ENCODE data around the gene GRAP2. TPM values are rescaled to one million over a fixed set of nuclear protein-coding genes. Genes with fewer than 3 reads are reported as not detected.

Gene GRAP2
- total RNA-seq, 1 donor: 94.1 TPM

DNA sequence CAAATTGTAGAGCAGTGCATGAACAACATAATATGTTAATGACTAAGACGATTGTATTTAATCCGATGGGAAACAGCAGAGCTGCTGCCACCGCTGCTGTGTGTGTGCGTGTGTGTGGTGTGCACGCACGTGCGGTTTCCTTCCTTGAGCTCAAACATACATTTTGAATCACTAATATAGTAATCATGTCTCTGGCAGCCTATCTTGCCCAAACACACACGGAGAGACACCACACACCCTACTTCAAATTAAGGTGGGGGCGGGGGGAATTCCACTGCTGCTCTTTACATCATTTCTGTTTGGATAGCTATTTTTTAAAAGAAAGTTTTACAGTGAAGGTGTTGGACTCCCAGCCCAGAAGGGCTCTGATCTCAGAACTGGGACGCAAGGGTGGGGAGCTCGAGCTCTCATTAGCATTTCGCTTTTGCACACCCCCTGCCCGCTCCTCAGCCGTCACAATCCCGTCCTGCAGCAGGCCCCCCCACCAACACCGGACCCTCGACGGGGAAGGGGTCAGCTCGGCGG, 93.2 kb downstream of the GRAP2 start:
- H3K4me3 ChIP-seq (ENCODE audit: low read length): no peak overlapping the region
- H3K27me3 ChIP-seq (ENCODE audit: insufficient read depth, low read length): peaks cover 47% of the 10 kb centered on the region
- peaks cover 10% of the 10 kb centered on the region for H3K4me1 ChIP-seq (ENCODE audit: insufficient read depth, low read length)
- no peaks in the 10 kb centered on the region for H3K9me3 ChIP-seq (ENCODE audit: low read depth, low read length)

DNA sequence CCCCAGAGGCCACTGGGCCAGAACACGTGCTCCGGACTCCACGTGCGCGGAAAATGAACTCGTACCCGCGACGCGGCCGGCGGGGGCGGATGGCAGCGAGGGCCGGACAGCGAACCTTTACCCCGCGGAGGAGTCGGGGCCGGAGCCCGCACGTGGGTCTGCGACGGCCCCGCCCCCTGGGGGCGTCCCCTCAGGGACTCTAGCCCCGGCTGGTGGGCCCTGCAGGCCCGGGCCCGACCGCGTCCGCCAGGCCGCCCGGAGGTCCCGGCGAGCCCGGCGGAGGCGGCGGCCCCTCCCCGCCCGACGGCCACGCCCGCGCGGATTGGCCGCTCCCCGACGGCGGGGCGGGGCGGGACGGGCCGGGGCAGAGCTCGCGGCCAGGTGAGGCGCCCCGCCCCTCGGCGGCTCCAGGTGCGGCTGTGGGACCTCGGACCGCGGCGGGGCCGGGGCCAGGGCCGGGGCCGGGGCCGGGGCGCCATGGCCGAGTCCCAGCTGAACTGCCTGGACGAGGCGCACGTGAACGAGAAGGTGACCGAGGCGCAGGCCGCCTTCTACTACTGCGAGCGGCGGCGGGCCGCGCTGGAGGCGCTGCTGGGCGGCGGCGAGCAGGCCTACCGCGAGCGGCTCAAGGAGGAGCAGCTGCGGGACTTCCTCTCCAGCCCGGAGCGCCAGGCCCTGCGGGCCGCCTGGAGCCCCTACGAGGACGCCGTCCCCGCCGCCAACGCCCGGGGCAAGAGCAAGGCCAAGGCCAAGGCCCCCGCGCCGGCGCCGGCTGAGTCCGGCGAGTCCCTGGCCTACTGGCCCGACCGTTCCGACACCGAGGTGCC, 93.9 kb downstream of the GRAP2 start, which contains the start of gene FAM83F:
FAM83F (plus strand) TSS at position 389 of the 827 bp plus-strand sequence; CDS start at position 478, 89 bp downstream.
- no peak within 1 kb of the TSS for H3K4me3 ChIP-seq (ENCODE audit: low read length)
- peaks cover 10% of the 10 kb centered on the region for H3K4me1 ChIP-seq (ENCODE audit: insufficient read depth, low read length)
- H3K9me3 ChIP-seq (ENCODE audit: low read depth, low read length): no peaks in the 10 kb centered on the region
- peaks cover 47% of the 10 kb centered on the region for H3K27me3 ChIP-seq (ENCODE audit: insufficient read depth, low read length)

- Histone ChIP-seq H3K27me3 (ENCODE audit: insufficient read depth, low read length) (peaks cover 47% of the 10 kb centered on the region), H3K4me3 (ENCODE audit: low read length) (no peak overlapping the region), H3K9me3 (ENCODE audit: low read depth, low read length) (no peaks in the 10 kb centered on the region), H3K4me1 (ENCODE audit: insufficient read depth, low read length) (peaks cover 10% of the 10 kb centered on the region)
These were observed 94.7 kb downstream of the GRAP2 start for GRCh38 chr22:39995393-39996252.

DNA sequence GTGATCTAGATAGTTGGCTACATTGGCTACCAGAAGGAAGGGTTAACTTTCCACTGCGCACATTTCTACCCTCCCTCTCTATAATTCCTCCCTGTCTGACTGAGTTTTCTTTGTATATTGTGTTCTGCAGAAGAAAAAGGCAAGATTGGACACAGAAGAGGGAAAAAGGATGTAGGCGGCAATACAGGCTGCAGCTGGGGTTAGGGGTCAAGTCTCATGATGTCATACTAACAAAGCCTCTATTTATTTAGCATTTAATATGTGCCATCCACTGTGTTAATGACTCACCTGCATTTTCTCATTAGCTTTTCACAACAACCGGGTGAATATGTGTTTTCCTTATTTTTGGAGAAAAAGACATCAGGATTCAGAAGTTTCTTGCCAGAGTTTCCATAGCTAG, 95.8 kb downstream of the GRAP2 start:
- H3K4me1 ChIP-seq (ENCODE audit: insufficient read depth, low read length): peaks cover 10% of the 10 kb centered on the region
- no peak overlapping the region for H3K4me3 ChIP-seq (ENCODE audit: low read length)
- no peaks in the 10 kb centered on the region for H3K9me3 ChIP-seq (ENCODE audit: low read depth, low read length)
- H3K27me3 ChIP-seq (ENCODE audit: insufficient read depth, low read length): peaks cover 44% of the 10 kb centered on the region

DNA sequence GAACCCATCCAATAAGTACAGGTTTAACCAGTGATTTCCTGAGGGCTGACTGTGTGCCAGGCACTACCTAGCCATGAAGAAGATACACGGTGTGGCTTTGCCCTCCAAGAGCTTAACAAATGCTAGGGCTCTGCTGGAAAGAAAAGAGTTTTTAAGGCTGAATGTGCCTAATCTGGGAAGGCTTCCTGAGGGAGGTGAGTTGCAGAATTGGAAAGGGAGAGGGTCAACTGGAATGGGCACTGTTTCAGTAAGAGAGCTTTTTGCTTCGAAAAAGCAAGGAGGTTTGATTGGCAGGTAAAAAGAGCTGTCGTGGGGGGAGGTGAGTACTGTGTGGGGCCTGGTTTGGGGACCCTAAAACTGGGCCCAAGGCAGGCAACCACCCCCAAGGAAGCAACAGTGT, 96.5 kb downstream of the GRAP2 start:
- H3K4me1 ChIP-seq (ENCODE audit: insufficient read depth, low read length): peaks cover 10% of the 10 kb centered on the region
- no peaks in the 10 kb centered on the region for H3K9me3 ChIP-seq (ENCODE audit: low read depth, low read length)
- no peak overlapping the region for H3K4me3 ChIP-seq (ENCODE audit: low read length)
- peaks cover 38% of the 10 kb centered on the region for H3K27me3 ChIP-seq (ENCODE audit: insufficient read depth, low read length)

- peaks cover 10% of the 10 kb centered on the region for H3K4me1 ChIP-seq (ENCODE audit: insufficient read depth, low read length)
- H3K9me3 ChIP-seq (ENCODE audit: low read depth, low read length): no peaks in the 10 kb centered on the region
- no peak overlapping the region for H3K4me3 ChIP-seq (ENCODE audit: low read length)
- H3K27me3 ChIP-seq (ENCODE audit: insufficient read depth, low read length): peaks cover 34% of the 10 kb centered on the region
These were observed 97.2 kb downstream of the GRAP2 start for GRCh38 chr22:39997939-39998726.

DNA sequence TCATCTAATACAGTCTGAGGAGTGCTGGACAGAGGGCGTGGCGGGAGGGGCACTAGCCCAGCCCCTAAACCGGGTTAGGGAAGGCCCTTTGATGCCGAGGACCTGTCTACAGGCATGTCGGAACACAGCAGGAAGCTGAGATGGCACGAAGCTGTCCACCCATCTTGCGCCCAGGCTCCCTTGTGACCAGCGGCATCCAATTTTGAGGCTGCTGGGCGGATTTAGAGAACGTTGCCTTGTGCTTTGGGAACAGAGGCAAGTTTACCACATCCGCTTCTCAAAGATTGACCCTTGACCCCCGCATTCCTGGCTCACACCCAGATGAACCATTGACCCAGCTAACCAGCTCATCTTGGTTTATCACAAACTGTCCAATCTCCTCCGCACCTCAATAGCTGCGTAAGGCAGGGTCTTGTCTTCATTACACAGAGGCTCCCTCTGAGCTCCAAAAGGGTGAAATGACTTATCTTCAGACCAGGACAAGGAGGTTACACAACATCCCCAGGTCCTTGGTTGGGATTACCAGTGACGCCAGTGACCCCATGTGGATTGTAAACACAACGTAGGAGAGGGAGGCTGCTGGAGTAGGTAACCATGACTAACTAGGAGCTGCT, 98.4 kb downstream of the GRAP2 start:
- Histone ChIP-seq H3K4me3 (ENCODE audit: low read length) (no peak overlapping the region), H3K4me1 (ENCODE audit: insufficient read depth, low read length) (peaks cover 9% of the 10 kb centered on the region), H3K9me3 (ENCODE audit: low read depth, low read length) (no peaks in the 10 kb centered on the region), H3K27me3 (ENCODE audit: insufficient read depth, low read length) (peaks cover 23% of the 10 kb centered on the region)

GRCh38 chr22:40000171-40000570, 99.3 kb downstream of the GRAP2 start:
- Histone ChIP-seq H3K9me3 (ENCODE audit: low read depth, low read length) (no peaks in the 10 kb centered on the region), H3K27me3 (ENCODE audit: insufficient read depth, low read length) (peaks cover 18% of the 10 kb centered on the region), H3K4me3 (ENCODE audit: low read length) (no peak overlapping the region), H3K4me1 (ENCODE audit: insufficient read depth, low read length) (peaks cover 3% of the 10 kb centered on the region)

- peaks cover 9% of the 10 kb centered on the region for H3K27me3 ChIP-seq (ENCODE audit: insufficient read depth, low read length)
- H3K4me3 ChIP-seq (ENCODE audit: low read length): no peak overlapping the region
- H3K9me3 ChIP-seq (ENCODE audit: low read depth, low read length): no peaks in the 10 kb centered on the region
- no peaks in the 10 kb centered on the region for H3K4me1 ChIP-seq (ENCODE audit: insufficient read depth, low read length)
These were observed 100.2 kb downstream of the GRAP2 start for GRCh38 chr22:40001106-40001505.

GRCh38 chr22:40001800-40002577, 101.1 kb downstream of the GRAP2 start:
- Histone ChIP-seq H3K27me3 (ENCODE audit: insufficient read depth, low read length) (peaks cover under 1% of the 10 kb centered on the region), H3K9me3 (ENCODE audit: low read depth, low read length) (no peaks in the 10 kb centered on the region), H3K4me1 (ENCODE audit: insufficient read depth, low read length) (peaks cover 2% of the 10 kb centered on the region), H3K4me3 (ENCODE audit: low read length) (no peak overlapping the region)

- Histone ChIP-seq H3K9me3 (ENCODE audit: low read depth, low read length) (no peaks in the 10 kb centered on the region), H3K4me3 (ENCODE audit: low read length) (no peak overlapping the region), H3K27me3 (ENCODE audit: insufficient read depth, low read length) (no peaks in the 10 kb centered on the region), H3K4me1 (ENCODE audit: insufficient read depth, low read length) (peaks cover 14% of the 10 kb centered on the region)
These were observed 102.2 kb downstream of the GRAP2 start for GRCh38 chr22:40002935-40003715.

GRCh38 chr22:40004836-40005235, 104.0 kb downstream of the GRAP2 start:
- Histone ChIP-seq H3K9me3 (ENCODE audit: low read depth, low read length) (no peaks in the 10 kb centered on the region), H3K27me3 (ENCODE audit: insufficient read depth, low read length) (no peaks in the 10 kb centered on the region), H3K4me1 (ENCODE audit: insufficient read depth, low read length) (peaks cover 30% of the 10 kb centered on the region), H3K4me3 (ENCODE audit: low read length) (no peak overlapping the region)

DNA sequence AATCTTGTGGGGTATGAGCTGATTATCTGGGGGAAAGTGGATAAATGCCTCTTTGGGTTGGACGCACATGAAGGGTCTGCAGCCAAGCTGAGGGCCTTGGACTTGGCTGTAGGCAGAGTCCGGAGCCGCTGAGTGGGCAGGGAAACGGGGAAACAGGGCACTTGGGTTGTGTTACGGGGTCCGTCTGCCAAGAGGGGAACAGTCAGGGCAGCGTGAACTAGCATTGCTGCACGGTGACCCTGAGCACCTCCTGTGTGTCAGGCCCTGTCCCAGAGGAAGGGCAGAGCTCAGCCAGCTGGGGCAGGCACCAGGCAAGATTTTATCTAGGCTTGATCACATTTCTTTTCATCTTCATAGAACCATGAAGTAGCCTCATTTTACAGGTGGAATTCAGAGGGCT, 105.8 kb downstream of the GRAP2 start:
- Histone ChIP-seq H3K4me1 (ENCODE audit: insufficient read depth, low read length) (peaks cover 31% of the 10 kb centered on the region), H3K27me3 (ENCODE audit: insufficient read depth, low read length) (no peaks in the 10 kb centered on the region)

More for the DNA sequence above, 105.8 kb downstream of the GRAP2 start:
- no peaks in the 10 kb centered on the region for H3K9me3 ChIP-seq (ENCODE audit: low read depth, low read length)
- no peak overlapping the region for H3K4me3 ChIP-seq (ENCODE audit: low read length)

Measured in mononuclear cell (primary cell).